ENCODE results near the gene CDCA7L. TPM values are rescaled to one million over a fixed set of nuclear protein-coding genes. Genes with fewer than 3 reads are reported as not detected.

CDCA7L gene
- polyA plus RNA-seq, 1 donor (not counting 4 experiments of a cell fraction or from before 2014, with no cell fraction given) = 31.8 TPM

DNA sequence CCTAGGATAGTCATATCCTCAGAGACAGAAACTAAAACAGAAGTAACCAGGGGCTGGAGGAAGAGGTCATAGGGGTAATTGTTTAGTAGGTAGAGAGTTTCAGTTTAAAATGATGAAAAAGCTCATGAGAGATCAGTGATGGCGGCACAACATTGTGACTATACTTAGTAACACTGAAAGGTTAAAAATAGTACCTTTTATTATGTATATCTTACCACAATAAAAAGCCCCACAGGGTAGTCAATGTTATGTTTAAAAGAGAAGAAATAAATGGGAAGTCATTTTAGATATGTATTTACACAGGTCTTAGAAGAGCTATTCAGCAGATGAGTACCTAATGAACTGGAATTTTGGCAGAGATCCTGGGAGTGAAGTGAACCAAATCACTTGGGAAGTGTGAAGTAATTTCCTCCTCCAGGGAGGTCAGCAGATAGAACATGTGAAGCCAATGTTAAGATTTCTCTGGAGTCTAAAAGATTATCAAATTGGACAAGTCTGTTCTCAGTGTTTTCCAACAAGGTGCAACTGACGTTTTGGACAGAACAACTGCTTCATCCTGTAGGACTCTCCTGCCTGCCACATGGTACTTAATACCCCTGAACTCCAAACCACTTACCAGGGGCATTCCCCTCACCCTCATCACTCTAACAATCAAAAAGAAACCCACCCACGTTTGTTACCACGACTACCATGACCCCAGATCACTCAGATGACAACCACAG lies 6.4 kb downstream of the CDCA7L start:
- Histone ChIP-seq H3K4me3 (ENCODE audit: control insufficient read depth in 2 of 3, extremely low read depth in 1 of 3, insufficient read depth in 2 of 3, low read depth in 1 of 3, low read length in 3 of 3) (no peak overlapping the region), H3K27me3 (ENCODE audit: control insufficient read depth, extremely low read depth, insufficient read depth, low read length) (no peaks in the 10 kb centered on the region), H3K9me3 (ENCODE audit: control insufficient read depth, low read depth, low read length) (no peaks in the 10 kb centered on the region), H3K4me1 (ENCODE audit: control insufficient read depth, extremely low read depth, insufficient read depth, low read length) (peaks cover 40% of the 10 kb centered on the region), H3K9ac (ENCODE audit: control insufficient read depth, extremely low read depth, insufficient read depth, low read length) (no peak overlapping the region), H3K9me1 (ENCODE audit: control insufficient read depth, extremely low read depth, insufficient read depth, low read length) (peaks cover 2% of the 10 kb centered on the region), H4K20me1 (ENCODE audit: control insufficient read depth, extremely low read depth, insufficient read depth, low read length) (no peaks in the 10 kb centered on the region), H3K27ac (ENCODE audit: control insufficient read depth, insufficient read depth, low read length) (no peak overlapping the region), H3K79me2 (ENCODE audit: control insufficient read depth, insufficient read depth, low read length) (peaks cover 50% of the 10 kb centered on the region), H2AFZ (ENCODE audit: control insufficient read depth, low read length) (no peak overlapping the region), H3K36me3 (ENCODE audit: control insufficient read depth in 2 of 2, extremely low read depth in 1 of 2, insufficient read depth in 2 of 2, low read length in 2 of 2) (peaks cover 0 to 15% of the 10 kb centered on the region in 2 experiments), H3K4me2 (ENCODE audit: control insufficient read depth, extremely low read depth, insufficient read depth, low read depth, low read length) (no peak overlapping the region)
- dilution Hi-C loops (cut with MboI; ENCODE audit: extremely low pct_ligation_motif_present, low sequenced_read_pairs) = no loop called here
- DNase-seq (ENCODE audit: low read depth, low spot score) (no peak), FAIRE-seq (peak; percentile 52)
- no peak for TF ChIP-seq EZH2 (IDR thresholded peaks at IDR 0.05; ENCODE audit: low read length)
- no peak for TF ChIP-seq CTCF (optimal IDR thresholded peaks at IDR 0.05 in 1 of 3, IDR thresholded peaks at IDR 0.05 in 1 of 3, conservative IDR thresholded peaks at IDR 0.05 in 1 of 3; ENCODE audit: extremely low read depth in 1 of 3, insufficient read depth in 2 of 3, low read length in 3 of 3)

GRCh38 chr7:21938463-21938862 lies 7.2 kb downstream of the CDCA7L start:
- H3K9ac ChIP-seq (ENCODE audit: control insufficient read depth, extremely low read depth, insufficient read depth, low read length) = no peak overlapping the region
- no peak overlapping the region for H2AFZ ChIP-seq (ENCODE audit: control insufficient read depth, low read length)
- TF ChIP-seq CTCF (optimal IDR thresholded peaks at IDR 0.05 in 1 of 3, IDR thresholded peaks at IDR 0.05 in 1 of 3, conservative IDR thresholded peaks at IDR 0.05 in 1 of 3; ENCODE audit: extremely low read depth in 1 of 3, insufficient read depth in 2 of 3, low read length in 3 of 3) = no peak
- TF ChIP-seq EZH2 (IDR thresholded peaks at IDR 0.05; ENCODE audit: low read length) = no peak
- DNase-seq (ENCODE audit: low read depth, low spot score) = no peak
- no peaks in the 10 kb centered on the region for H4K20me1 ChIP-seq (ENCODE audit: control insufficient read depth, extremely low read depth, insufficient read depth, low read length)
- H3K27ac ChIP-seq (ENCODE audit: control insufficient read depth, insufficient read depth, low read length) = no peak overlapping the region
- FAIRE-seq = no peak
- H3K4me1 ChIP-seq (ENCODE audit: control insufficient read depth, extremely low read depth, insufficient read depth, low read length) = peaks cover 34% of the 10 kb centered on the region
- H3K9me1 ChIP-seq (ENCODE audit: control insufficient read depth, extremely low read depth, insufficient read depth, low read length) = peaks cover 2% of the 10 kb centered on the region
- H3K79me2 ChIP-seq (ENCODE audit: control insufficient read depth, insufficient read depth, low read length) = peaks cover 51% of the 10 kb centered on the region
- no peaks in the 10 kb centered on the region for H3K27me3 ChIP-seq (ENCODE audit: control insufficient read depth, extremely low read depth, insufficient read depth, low read length)
- H3K36me3 ChIP-seq (ENCODE audit: control insufficient read depth in 2 of 2, extremely low read depth in 1 of 2, insufficient read depth in 2 of 2, low read length in 2 of 2) = peaks cover 0 to 15% of the 10 kb centered on the region in 2 experiments
- no peaks in the 10 kb centered on the region for H3K9me3 ChIP-seq (ENCODE audit: control insufficient read depth, low read depth, low read length)
- dilution Hi-C loops (cut with MboI; ENCODE audit: extremely low pct_ligation_motif_present, low sequenced_read_pairs) = no loop called here
- no peak overlapping the region for H3K4me3 ChIP-seq (ENCODE audit: control insufficient read depth in 2 of 3, extremely low read depth in 1 of 3, insufficient read depth in 2 of 3, low read depth in 1 of 3, low read length in 3 of 3)
- H3K4me2 ChIP-seq (ENCODE audit: control insufficient read depth, extremely low read depth, insufficient read depth, low read depth, low read length) = no peak overlapping the region

Data from keratinocyte (primary cell).